Neuronal stem cell (in vitro differentiated cells): ENCODE measurements around the gene SORL1-AS1.

ENCODE experiments used
- DNase-seq: peaks from one replicate; pipeline ENCODE4 v3.0.0-alpha.2; 2013; ENCODE audit warnings: low spot score
- H2AFZ ChIP-seq: one replicate; pipeline ENCODE4 v1.6.1; 2013; ENCODE audit warnings: mild to moderate bottlenecking, low read length, inconsistent platforms
- H2AK5ac ChIP-seq: 2 replicates; pipeline ENCODE4 v1.6.1; 2013; ENCODE audit warnings: low read depth, mild to moderate bottlenecking, inconsistent platforms, low read length, moderate library complexity, mixed read lengths
- H2BK120ac ChIP-seq: 2 replicates; pipeline ENCODE4 v1.6.1; 2013; ENCODE audit warnings: low read depth, mild to moderate bottlenecking, inconsistent platforms, low read length, moderate library complexity, mixed read lengths
- H2BK12ac ChIP-seq: one replicate; pipeline ENCODE4 v1.6.1; 2013; ENCODE audit warnings: low read length, inconsistent platforms
- H2BK15ac ChIP-seq: 2 replicates; pipeline ENCODE4 v1.6.1; 2013; ENCODE audit warnings: mild to moderate bottlenecking, low read length, inconsistent platforms, mixed read lengths
- H2BK5ac ChIP-seq: one replicate; pipeline ENCODE4 v1.6.1; 2013; ENCODE audit warnings: inconsistent platforms, mild to moderate bottlenecking, low read length, moderate library complexity
- H3K14ac ChIP-seq: one replicate; pipeline ENCODE4 v1.6.1; 2013; ENCODE audit warnings: low read length, inconsistent platforms
- H3K18ac ChIP-seq: 2 replicates; pipeline ENCODE4 v1.6.1; 2013; ENCODE audit warnings: low read length, inconsistent platforms
- H3K23ac ChIP-seq: 2 replicates; pipeline ENCODE4 v1.6.1; 2013; ENCODE audit warnings: low read depth, mild to moderate bottlenecking, mixed read lengths, low read length, inconsistent platforms; ENCODE audit not compliant: poor library complexity
- H3K27ac ChIP-seq: replicated peaks from 3 replicates; pipeline ENCODE4 v1.5.1; 2013; ENCODE audit warnings: low read length, inconsistent platforms
- H3K27me3 ChIP-seq, 3 experiments: 2 replicates each; pipeline ENCODE4 v1.6.1; 2013; ENCODE audit warnings: low read length in 3 of 3, mild to moderate bottlenecking in 2 of 3, inconsistent platforms in 1 of 3, low read depth in 1 of 3, mixed read lengths in 1 of 3, moderate library complexity in 1 of 3; ENCODE audit not compliant: control insufficient read depth in 3 of 3, insufficient read depth in 3 of 3
- H3K36me3 ChIP-seq, 2 donors: replicated peaks in 1 of 2; 2 replicates each; pipeline ENCODE4 v1.6.1; 2013; ENCODE audit warnings: low read length in 2 of 2; ENCODE audit not compliant: control insufficient read depth in 2 of 2, insufficient read depth in 2 of 2
- H3K4ac ChIP-seq: 2 replicates; pipeline ENCODE4 v1.6.1; 2013; ENCODE audit warnings: inconsistent platforms, mild to moderate bottlenecking, low read length, moderate library complexity
- H3K4me1 ChIP-seq, 2 donors: 1 replicate in 1 of 2; 2 replicates in 1 of 2; pipeline ENCODE4 v1.6.1; 2013; ENCODE audit warnings: low read length in 2 of 2, low read depth in 1 of 2; ENCODE audit not compliant: control insufficient read depth in 2 of 2, insufficient read depth in 1 of 2
- H3K4me2 ChIP-seq: one replicate; pipeline ENCODE4 v1.6.1; 2013; ENCODE audit warnings: mild to moderate bottlenecking, low read length, inconsistent platforms; ENCODE audit not compliant: insufficient read depth, poor library complexity, severe bottlenecking
- H3K4me3 ChIP-seq, 2 donors: 2 replicates each; pipeline ENCODE4 v1.5.1; 2013; ENCODE audit warnings: low read length in 2 of 2, mild to moderate bottlenecking in 2 of 2, inconsistent platforms in 1 of 2, moderate library complexity in 1 of 2
- H3K79me1 ChIP-seq: one replicate; pipeline ENCODE4 v1.6.1; 2013; ENCODE audit warnings: low read depth, mild to moderate bottlenecking, inconsistent platforms, low read length, moderate library complexity
- H3K9ac ChIP-seq: one replicate; pipeline ENCODE4 v1.6.1; 2013; ENCODE audit warnings: mild to moderate bottlenecking, low read depth, low read length, inconsistent platforms; ENCODE audit not compliant: poor library complexity
- H3K9me3 ChIP-seq, 2 donors: replicated peaks in 1 of 2; 2 replicates each; pipeline versions ENCODE3 to v1.6.1; 2013; ENCODE audit warnings: low read length in 2 of 2, mild to moderate bottlenecking in 2 of 2, inconsistent platforms in 1 of 2, low read depth in 1 of 2, mixed read lengths in 1 of 2, moderate library complexity in 1 of 2; ENCODE audit not compliant: control insufficient read depth in 2 of 2, insufficient read depth in 1 of 2
- H4K8ac ChIP-seq: one replicate; pipeline ENCODE4 v1.6.1; 2013; ENCODE audit warnings: low read depth, mild to moderate bottlenecking, inconsistent platforms, low read length, moderate library complexity
- H4K91ac ChIP-seq: one replicate; pipeline ENCODE4 v1.6.1; 2013; ENCODE audit warnings: low read length, low read depth, mild to moderate bottlenecking, inconsistent platforms; ENCODE audit not compliant: poor library complexity
- WGBS, 2 donors: extraction: QIAGEN DNeasy Blood & Tissue Kit; methylation state at CpG; one replicate each; pipeline ENCODE4 v1.1.7; 2013; ENCODE audit warnings: missing lambda C conversion rate in 2 of 2, mixed read lengths in 1 of 2; ENCODE audit not compliant: insufficient read length in 2 of 2, insufficient replicate concordance in 1 of 2; ENCODE audit errors: extremely low coverage in 2 of 2; 5-methylcytosine and 5-hydroxymethylcytosine counted together

Gene SORL1-AS1

GRCh38 chr11:121393855-121394254 is 58.9 kb downstream of the SORL1-AS1 start:
- no peak overlapping the region for H2BK5ac ChIP-seq
- H3K79me1 ChIP-seq, result no peaks in the 10 kb centered on the region
- no peak overlapping the region for H2BK15ac ChIP-seq
- no peaks in the 10 kb centered on the region for H3K36me3 ChIP-seq
- H3K27ac ChIP-seq, result no peak overlapping the region
- peaks cover 6 to 12% of the 10 kb centered on the region in 2 donors for H3K4me1 ChIP-seq
- no peak overlapping the region for H2AFZ ChIP-seq
- H2AK5ac ChIP-seq, result no peak overlapping the region
- no CpG with 5 or more reads among the region's 4 CpGs for WGBS, 2 donors
- no peak overlapping the region for H3K14ac ChIP-seq
- H3K4me3 ChIP-seq, result no peak overlapping the region
- H3K9me3 ChIP-seq, result no peaks in the 10 kb centered on the region
- no peak overlapping the region for H3K18ac ChIP-seq
- H3K23ac ChIP-seq, result no peak overlapping the region
- H2BK12ac ChIP-seq, result no peak overlapping the region
- H4K91ac ChIP-seq, result no peak overlapping the region
- H2BK120ac ChIP-seq, result no peak overlapping the region
- no peaks in the 10 kb centered on the region for H3K27me3 ChIP-seq
- no peak for DNase-seq
- H3K9ac ChIP-seq, result no peak overlapping the region
- no peak overlapping the region for H3K4ac ChIP-seq
- H3K4me2 ChIP-seq, result no peak overlapping the region
- no peak overlapping the region for H4K8ac ChIP-seq

DNA sequence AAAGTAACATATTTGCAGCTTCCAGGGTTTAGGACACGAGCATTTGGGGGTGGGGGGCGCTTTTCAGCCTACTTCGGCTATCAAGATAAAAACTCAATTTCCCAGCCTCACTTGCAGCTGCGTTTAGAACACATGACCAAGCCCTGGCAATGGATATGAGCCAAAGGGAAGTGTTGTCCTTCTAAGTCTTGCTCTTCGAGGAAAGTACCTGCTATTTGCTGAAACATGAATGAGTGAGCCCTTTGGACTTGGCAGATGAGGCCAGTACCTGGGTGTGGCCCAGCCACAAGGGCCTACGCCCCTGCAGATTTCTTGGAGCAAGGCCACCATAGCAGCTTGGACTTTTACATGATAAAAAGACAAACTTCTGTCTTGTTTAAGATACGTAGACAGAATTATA is 60.9 kb downstream of the SORL1-AS1 start:
- no CpG with 5 or more reads among the region's 7 CpGs for WGBS, 2 donors
- Histone ChIP-seq H3K9ac (no peak overlapping the region), H2BK5ac (no peak overlapping the region), H3K4me1 (peaks cover 6 to 12% of the 10 kb centered on the region in 2 donors), H2AK5ac (no peak overlapping the region), H2AFZ (no peak overlapping the region), H3K36me3 (no peaks in the 10 kb centered on the region), H3K4me3 (no peak overlapping the region), H4K8ac (no peak overlapping the region), H3K14ac (no peak overlapping the region), H3K23ac (no peak overlapping the region), H2BK120ac (no peak overlapping the region), H2BK15ac (no peak overlapping the region), H4K91ac (no peak overlapping the region), H3K4ac (no peak overlapping the region), H3K4me2 (no peak overlapping the region), H3K18ac (no peak overlapping the region), H2BK12ac (no peak overlapping the region), H3K9me3 (no peaks in the 10 kb centered on the region), H3K27ac (no peak overlapping the region), H3K27me3 (no peaks in the 10 kb centered on the region), H3K79me1 (no peaks in the 10 kb centered on the region)
- DNase-seq, result no peak

DNA sequence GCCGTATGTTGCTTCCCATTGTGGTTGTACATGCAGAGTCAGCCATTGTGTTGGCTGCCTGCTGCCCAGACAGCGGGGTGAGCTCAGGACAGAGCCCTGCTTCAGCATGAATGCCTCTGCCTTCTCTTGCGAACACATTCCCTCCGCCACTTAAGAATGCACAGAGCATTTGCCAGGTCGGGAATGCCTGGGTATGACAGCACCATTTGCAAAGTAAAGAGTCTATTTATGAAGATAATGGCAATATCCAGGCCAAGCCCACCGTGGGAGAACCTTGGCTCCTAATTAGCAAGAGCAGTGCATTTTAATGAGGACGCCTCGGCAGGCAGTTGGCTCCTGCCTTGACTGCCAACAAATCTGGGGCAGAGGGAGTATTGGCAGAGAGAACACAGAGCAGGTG is 63.1 kb downstream of the SORL1-AS1 start:
- Histone ChIP-seq H3K79me1 (no peaks in the 10 kb centered on the region), H3K23ac (no peak overlapping the region), H3K18ac (no peak overlapping the region), H2BK15ac (no peak overlapping the region), H3K4ac (no peak overlapping the region), H3K4me2 (no peak overlapping the region), H3K4me1 (peaks cover 6 to 10% of the 10 kb centered on the region in 2 donors), H3K27ac (no peak overlapping the region), H4K8ac (no peak overlapping the region), H3K9me3 (no peaks in the 10 kb centered on the region), H3K36me3 (no peaks in the 10 kb centered on the region), H3K4me3 (peak overlapping the region in 1 of 2 donors; percentile 33), H3K14ac (no peak overlapping the region), H2BK120ac (no peak overlapping the region), H4K91ac (no peak overlapping the region), H2AK5ac (no peak overlapping the region), H2BK12ac (no peak overlapping the region), H3K27me3 (no peaks in the 10 kb centered on the region), H3K9ac (no peak overlapping the region), H2AFZ (peak overlapping the region; percentile 93), H2BK5ac (no peak overlapping the region)
- peak; percentile 43 for DNase-seq
- no CpG with 5 or more reads among the region's 8 CpGs for WGBS, 2 donors
